ENCODE data around the gene SUGCT. TPM values are rescaled to one million over a fixed set of nuclear protein-coding genes. Genes with fewer than 3 reads are reported as not detected.

The SUGCT gene
- total and polyA plus RNA-seq, 2 of the 13 experiments (the other 11 are each of a cell fraction or from before 2014, with no cell fraction given): 10.1 to 22.2 TPM

DNA sequence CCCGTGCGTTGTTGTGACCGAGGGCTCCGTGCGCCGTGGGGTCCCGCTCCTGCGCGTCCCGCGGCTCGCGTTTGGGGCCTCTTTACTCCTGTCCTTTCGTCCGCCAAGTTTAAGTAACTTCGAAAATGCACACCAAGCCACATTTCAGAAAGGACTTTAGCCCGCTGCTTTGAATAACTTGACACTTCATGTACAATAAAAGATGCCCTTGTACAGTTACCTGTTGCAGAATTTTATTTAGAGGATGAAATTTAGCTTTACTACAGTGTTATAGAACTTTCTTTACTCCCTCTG, 459 bp downstream of the SUGCT start:
- TF ChIP-seq SPEN (CRISPR knock-in tag; IDR thresholded peaks at IDR 0.05; ENCODE audit: low read depth) (0 out of 2 replicates have a peak, but pooled peaks have one; percentile 5), HINFP (CRISPR knock-in tag; IDR thresholded peaks at IDR 0.05; ENCODE audit: low read depth) (no peak), NR1H2 (CRISPR knock-in tag; IDR thresholded peaks at IDR 0.05; ENCODE audit: borderline replicate concordance, low read depth) (no peak), SIX1 (CRISPR knock-in tag; IDR thresholded peaks at IDR 0.05; ENCODE audit: borderline replicate concordance) (no peak), SAFB2 (CRISPR knock-in tag; IDR thresholded peaks at IDR 0.05; ENCODE audit: borderline replicate concordance, low read depth) (0 out of 2 replicates have a peak, but pooled peaks have one; percentile 18), KDM5A (IDR thresholded peaks at IDR 0.05; ENCODE audit: borderline replicate concordance, low read length) (no peak), MXD4 (CRISPR knock-in tag; IDR thresholded peaks at IDR 0.05) (no peak), BRCA1 (CRISPR knock-in tag; IDR thresholded peaks at IDR 0.05) (no peak), PHF21A (CRISPR knock-in tag; IDR thresholded peaks at IDR 0.05) (no peak), AKAP8 (CRISPR knock-in tag; IDR thresholded peaks at IDR 0.05) (0 out of 2 replicates have a peak, but pooled peaks have one; percentile 4), SIN3B (IDR thresholded peaks at IDR 0.05; ENCODE audit: low read length) (no peak), ZNF800 (CRISPR knock-in tag; IDR thresholded peaks at IDR 0.05) (peak; percentile 54; the same call in 1 of the 2 replicates), DNMT1 (CRISPR knock-in tag; IDR thresholded peaks at IDR 0.05) (0 out of 2 replicates have a peak, but pooled peaks have one; percentile 1), GZF1 (CRISPR knock-in tag; IDR thresholded peaks at IDR 0.05) (0 out of 2 replicates have a peak, but pooled peaks have one; percentile 25)
- TF ChIP-seq, protein P1, sequence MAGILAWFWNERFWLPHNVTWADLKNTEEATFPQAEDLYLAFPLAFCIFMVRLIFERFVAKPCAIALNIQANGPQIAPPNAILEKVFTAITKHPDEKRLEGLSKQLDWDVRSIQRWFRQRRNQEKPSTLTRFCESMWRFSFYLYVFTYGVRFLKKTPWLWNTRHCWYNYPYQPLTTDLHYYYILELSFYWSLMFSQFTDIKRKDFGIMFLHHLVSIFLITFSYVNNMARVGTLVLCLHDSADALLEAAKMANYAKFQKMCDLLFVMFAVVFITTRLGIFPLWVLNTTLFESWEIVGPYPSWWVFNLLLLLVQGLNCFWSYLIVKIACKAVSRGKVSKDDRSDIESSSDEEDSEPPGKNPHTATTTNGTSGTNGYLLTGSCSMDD (CRISPR knock-in tag; IDR thresholded peaks at IDR 0.05): no peak
- peak overlapping the region; percentile 95 for H3K9ac ChIP-seq (ENCODE audit: insufficient read depth, low read depth, low read length)
- no peak for FAIRE-seq
- TSS peak; percentile 63 for BruUV-seq (replicated peaks)
- H3K27ac ChIP-seq (ENCODE audit: extremely low read length, insufficient read depth, low read length): peak overlapping the region; percentile 92
- H2AFZ ChIP-seq (ENCODE audit: low read length): peak overlapping the region; percentile 44
- peaks cover 40% of the 10 kb centered on the region for H3K4me1 ChIP-seq (ENCODE audit: insufficient read depth, low read length)
- H3K36me3 ChIP-seq (replicated peaks in 1 of 2; ENCODE audit: control insufficient read depth in 1 of 2, insufficient read depth in 2 of 2, low read length in 2 of 2): 0 out of 5 replicates have a peak, but pooled peaks cover 0 to 3% of the 10 kb centered on the region in 2 experiments
- peak overlapping the region; percentile 73 to 86 (median 84) for H3K4me3 ChIP-seq (replicated peaks in 1 of 3; ENCODE audit: insufficient read depth in 1 of 3, low read depth in 2 of 3, low read length in 3 of 3)
- ChIA-PET POLR2A (interaction anchor here (0.6 to 2.1 kb wide), 5 partner anchors 10 to 542 kb away, joined by 3 to 12 read pairs (median 3); no protein-coding TSS in a partner anchor), CTCF (ENCODE audit: low intra/inter-chr PET ratio, low total read pairs) (interaction anchor here (1.0 kb wide), 1 partner anchor 82 kb away, joined by 3 read pairs; no protein-coding TSS in a partner anchor)
- H3K27me3 ChIP-seq (ENCODE audit: control insufficient read depth in 1 of 2, insufficient read depth in 2 of 2, low read length in 2 of 2): no peaks in the 10 kb centered on the region; a peak in 1 of 5 replicates
- WGBS (ENCODE audit: low lambda C conversion rate): 4% methylated on average over 10 of the region's 17 CpGs
- DNase-seq (ENCODE audit: low spot score): peak; percentile 10
- peaks cover 38% of the 10 kb centered on the region for H3K79me2 ChIP-seq (ENCODE audit: insufficient read depth, low read length)
- H3K9me3 ChIP-seq (ENCODE audit: low read length): no peaks in the 10 kb centered on the region
- H4K20me1 ChIP-seq (ENCODE audit: insufficient read depth, low read length): peaks cover 3% of the 10 kb centered on the region
- no peak for ATAC-seq
- intact Hi-C loops (cut with micrococcal nuclease; ENCODE audit: unreplicated experiment): loop anchor here (2.0 kb wide), 2 partner anchors 34 to 186 kb away; no protein-coding TSS in a partner anchor
- peak overlapping the region; percentile 76 for H3K4me2 ChIP-seq (ENCODE audit: low read depth, low read length)
- in situ Hi-C loops (cut with HindIII; ENCODE audit: extremely low pct_ligation_motif_present, low pct_unique_long_range_greater_than_20kb): no loop called here
